GM19467 (cell line): ENCODE measurements around the gene SLC23A1.
"Not testable (repeated sequence)": the region's sequence is repeated elsewhere in the genome, so short reads cannot be mapped to it uniquely, and the experiment has no call there.

Experiments
- ATAC-seq: cut with Tn5 transposase; IDR thresholded peaks from one replicate; pipeline ENCODE4 v1.9.1; 2021; ENCODE audit warnings: mild to moderate bottlenecking, moderate library complexity; ENCODE audit not compliant: unreplicated experiment

Gene SLC23A1

GRCh38 chr5:139383275-139383992, at the start of gene SLC23A1:
SLC23A1 (minus strand) TSS chr5:139383297; CDS start chr5:139383253, 44 bp downstream.
- no peak for ATAC-seq

DNA sequence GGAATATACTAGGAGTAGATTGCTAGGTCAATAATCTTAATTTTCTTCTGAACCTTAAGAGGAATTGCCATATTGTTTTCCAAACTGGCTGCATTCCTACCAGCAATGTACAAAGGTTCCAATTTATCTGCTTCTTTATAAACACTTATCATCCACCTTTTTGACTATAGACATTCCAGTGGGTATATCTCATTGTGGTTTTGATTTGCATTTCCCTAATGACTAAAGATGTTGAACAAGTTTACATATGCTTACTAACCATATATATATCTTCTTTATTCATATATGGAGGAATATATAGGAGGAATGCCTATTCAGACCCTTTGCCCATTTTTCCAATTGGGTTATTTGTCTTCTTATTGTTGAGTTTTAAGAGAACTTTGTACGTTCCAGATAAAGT, 48.6 kb upstream of the SLC23A1 start:
- no peak for ATAC-seq

- ATAC-seq = no peak
Observed at GRCh38 chr5:139430015-139430414, 46.9 kb upstream of the SLC23A1 start.

- ATAC-seq = no peak
Observed at GRCh38 chr5:139426203-139426885, 43.2 kb upstream of the SLC23A1 start.

GRCh38 chr5:139425497-139425896, 42.4 kb upstream of the SLC23A1 start:
- no peak for ATAC-seq

- no peak for ATAC-seq
Observed at GRCh38 chr5:139422307-139422893, 39.3 kb upstream of the SLC23A1 start.

DNA sequence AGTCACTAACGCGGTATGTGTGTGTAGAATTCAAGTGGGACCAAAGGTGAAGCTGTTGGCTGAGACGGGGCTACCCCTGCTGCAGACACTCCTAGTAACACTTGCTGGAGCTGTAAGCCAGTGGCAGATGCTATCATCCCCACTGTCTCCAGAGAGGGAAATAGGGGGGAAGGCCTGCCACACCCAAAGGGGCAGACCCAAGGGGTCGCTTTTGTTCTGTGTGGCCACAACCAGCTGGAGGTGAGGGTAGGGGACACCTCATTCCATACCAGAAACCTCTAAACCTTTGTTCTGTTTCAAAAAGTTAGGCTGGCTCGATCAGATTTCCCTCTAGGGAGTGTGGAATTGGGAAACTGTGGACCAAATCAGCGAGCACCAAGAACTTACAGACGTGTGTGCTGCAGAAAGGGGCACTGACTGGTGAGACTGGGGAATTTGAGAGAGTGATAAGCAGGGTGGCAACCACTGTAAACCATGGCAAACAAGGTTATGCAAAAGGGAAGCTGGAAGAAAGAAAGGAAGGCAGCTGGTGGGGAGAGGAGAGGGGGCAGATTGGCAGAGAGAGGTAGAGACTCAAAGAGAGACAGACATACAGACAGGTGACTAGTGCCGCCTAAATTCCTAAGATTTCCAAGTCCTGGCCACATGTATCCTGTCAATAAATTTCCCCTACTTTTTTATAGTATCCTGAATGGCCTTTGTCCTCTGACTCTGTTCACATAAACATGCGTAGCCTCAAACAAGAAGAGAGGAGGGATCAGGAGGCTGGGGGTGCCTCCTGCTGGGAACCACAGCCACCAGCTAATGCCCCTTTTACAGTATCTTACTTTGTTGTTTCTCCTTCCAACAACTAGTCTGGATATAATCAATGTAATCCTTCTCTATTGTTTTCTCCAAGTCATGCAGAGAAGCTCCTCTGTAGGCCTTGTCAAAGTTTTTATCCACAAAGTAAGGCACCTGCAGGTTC, 36.4 kb upstream of the SLC23A1 start:
- ATAC-seq = no peak

DNA sequence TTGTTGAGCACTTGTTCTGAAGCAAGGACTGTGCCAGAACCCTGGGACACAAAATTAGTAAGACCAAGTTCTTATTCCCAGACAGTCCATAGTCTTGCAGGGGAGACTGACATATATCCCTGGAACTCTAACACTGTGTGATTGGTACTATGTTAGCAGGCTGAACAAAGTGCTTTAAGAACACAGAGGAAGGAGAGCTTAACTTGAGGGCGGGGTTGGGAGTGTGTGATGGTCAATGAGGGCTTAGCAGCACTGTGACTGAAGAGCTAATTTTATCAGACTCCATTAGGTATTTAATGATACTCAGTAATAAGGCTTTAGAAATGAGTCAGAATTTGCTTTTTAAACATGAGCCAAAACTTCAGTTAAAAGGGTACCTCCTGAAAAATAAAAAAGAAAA, 35.7 kb upstream of the SLC23A1 start:
- ATAC-seq = no peak

- ATAC-seq = no peak
Observed at GRCh38 chr5:139417214-139417613, 34.1 kb upstream of the SLC23A1 start.

DNA sequence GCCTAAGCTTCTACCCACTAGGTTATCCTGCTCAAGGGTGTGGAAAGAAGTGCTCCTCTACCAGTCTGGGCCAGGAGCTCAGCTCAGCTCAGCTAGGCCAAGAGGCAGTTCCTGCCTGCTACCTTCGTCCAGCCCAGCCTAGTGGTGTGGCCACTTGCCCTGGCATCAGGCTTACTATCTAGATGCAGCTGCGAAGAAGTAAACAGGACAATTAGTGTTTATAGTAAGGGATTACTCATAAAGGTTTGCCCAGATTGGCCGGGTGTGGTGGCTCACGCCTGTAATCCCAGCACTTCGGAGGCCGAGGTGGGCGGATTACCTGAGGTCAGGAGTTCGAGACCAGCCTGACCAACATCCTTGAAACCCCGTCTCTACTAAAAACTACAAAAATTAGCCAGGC, 33.6 kb upstream of the SLC23A1 start:
- no peak for ATAC-seq

GRCh38 chr5:139415869-139416268, 32.8 kb upstream of the SLC23A1 start:
- ATAC-seq = no peak

GRCh38 chr5:139415221-139415861, 32.2 kb upstream of the SLC23A1 start:
- no peak for ATAC-seq

- ATAC-seq = no peak
Observed at GRCh38 chr5:139414581-139415130, 31.6 kb upstream of the SLC23A1 start.

DNA sequence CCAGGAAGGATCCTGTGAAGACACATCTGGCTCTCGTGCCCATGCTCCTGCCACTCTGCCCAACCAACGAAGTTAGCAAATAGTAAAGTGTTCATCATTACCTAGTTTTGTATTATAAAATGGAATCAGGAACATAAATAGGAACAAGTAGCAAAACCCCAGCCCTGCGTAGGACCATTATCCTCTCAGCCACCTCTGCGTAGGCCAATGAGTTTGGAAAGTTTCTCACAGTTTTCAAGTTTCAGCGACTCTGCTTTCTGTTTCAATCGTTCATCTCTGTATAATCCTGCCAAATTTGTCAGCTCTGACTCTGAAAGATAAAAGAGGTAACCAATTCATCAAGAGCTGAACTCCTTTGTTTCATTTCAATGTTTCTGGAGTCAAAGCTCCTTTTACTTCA, 30.9 kb upstream of the SLC23A1 start:
- no peak for ATAC-seq

DNA sequence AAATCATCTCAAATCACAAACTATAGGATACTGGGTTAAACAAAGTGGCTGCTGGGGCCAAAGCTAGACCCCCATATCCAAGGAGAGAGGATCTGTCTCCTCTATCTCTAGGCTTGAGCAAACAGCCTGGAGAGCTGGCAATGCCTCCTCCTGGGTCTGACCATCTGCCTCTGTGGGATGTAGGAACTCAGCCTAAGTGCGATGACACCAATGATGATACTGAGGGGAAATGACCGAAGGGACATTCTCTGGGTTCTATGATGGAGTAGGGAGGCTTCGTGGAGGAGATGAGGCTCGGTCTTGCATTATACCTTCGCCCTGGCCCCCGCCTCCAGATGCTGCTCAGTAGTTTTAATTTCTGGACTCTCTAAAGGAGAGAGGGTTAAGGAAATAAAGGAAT, 30.1 kb upstream of the SLC23A1 start:
- no peak for ATAC-seq

DNA sequence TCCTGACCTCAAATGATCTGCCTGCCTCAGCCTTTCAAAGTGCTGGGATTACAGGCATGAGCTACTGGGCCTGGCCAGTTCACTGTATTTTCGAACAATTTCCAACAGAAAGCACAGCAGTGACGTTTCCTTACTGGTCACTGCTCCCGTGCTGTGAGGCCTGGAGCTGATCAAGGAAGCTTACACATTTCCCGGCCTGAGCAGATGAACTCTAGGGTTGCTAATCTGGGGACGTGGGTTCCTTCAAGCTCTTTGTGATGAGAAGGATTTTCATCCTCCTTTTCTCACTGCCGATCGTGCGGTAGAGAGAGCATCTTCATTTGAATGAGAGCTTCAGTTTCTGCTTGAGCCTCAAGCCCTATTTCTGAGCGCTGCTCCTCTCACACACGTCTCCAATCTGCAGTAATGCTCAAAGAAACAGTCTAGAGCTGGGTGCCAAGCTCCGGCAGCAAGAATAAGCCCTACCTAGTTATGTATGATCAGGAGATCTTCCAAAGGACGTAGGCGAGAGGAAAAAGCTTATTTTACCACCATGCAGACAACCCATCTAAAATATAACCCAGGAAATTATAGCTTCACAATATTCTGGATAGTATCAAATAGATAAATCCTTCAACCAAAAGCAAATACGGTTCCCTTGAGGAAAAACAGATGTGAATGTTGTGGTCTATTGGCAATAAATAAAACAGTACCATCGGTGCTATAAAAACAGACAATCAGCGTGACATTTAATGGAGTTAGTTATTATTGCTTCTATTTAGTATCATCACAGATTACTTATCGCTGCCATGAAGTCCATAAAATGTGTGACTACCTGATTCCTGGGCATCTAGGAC, 28.1 kb upstream of the SLC23A1 start:
- no peak for ATAC-seq

DNA sequence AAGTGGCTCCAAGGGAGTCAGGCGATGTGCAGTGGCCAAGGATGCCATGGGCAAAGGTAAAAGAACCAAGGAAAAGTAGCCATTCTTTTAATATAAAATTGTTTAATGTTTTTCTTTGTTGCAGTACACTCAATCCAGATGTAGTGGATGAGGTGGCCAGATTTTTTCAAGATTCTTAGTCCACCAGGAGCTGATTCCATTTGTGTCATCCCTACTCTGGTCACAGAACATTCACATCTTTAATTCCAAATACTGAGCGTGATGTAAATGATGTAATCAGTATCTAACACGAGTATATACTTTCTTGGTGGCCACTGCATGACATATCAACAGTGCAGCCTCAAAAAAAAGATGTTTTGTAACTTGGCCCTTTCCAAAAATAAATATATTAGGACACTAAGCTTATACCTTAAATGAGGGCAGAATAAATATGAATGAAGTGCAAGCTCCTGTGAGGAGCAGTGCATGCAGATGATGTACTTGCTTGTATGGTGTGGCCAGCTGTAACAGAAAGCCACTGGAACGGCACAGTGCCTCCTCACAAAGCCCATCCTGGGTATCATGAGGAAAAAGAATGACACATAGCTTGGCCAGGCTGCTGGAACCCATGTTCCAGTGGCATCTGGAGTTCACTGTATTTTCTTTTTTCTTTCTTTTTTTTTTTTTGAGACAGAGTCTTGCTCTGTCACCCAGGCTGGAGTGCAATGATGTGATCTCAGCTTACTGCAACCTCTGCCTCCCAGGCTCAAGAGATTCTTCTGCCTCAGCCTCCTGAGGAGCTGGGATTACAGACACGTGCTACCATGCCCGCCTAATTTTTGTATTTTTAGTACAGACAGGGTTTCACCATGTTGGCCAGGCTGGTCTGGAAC, 27.3 kb upstream of the SLC23A1 start:
- ATAC-seq = no peak

GRCh38 chr5:139409116-139409515, 26.0 kb upstream of the SLC23A1 start:
- not testable (repeated sequence) for ATAC-seq
